NCI-H526 treated with DMSO at 0.1 percent for 48 hours (cell line): ENCODE data around the gene BTAF1.

Source experiments
- DNase-seq: peaks from one replicate; lab custom pipeline; 2025; lab: John Stamatoyannopoulos, UW

The BTAF1 gene

DNA sequence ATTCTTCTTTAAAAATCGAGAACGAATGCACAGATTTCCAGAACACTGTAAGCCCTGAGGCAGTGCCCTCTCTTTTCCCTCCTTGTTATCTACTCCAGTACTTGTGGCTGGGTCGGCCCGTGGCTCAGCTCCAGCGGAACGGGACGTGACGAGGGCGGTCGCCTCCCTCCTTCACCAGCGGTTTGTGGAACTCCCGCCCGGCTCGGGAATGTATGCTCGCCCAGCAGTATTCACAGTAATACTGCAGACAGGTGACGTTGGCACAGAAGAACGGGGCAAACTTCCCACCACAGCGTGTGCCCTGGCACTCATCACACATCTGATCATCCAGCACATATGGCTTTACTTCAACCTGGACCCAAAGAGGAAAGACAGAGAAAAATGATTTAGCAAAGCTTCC lies 128.5 kb downstream of the BTAF1 start:
- no peak for DNase-seq

DNA sequence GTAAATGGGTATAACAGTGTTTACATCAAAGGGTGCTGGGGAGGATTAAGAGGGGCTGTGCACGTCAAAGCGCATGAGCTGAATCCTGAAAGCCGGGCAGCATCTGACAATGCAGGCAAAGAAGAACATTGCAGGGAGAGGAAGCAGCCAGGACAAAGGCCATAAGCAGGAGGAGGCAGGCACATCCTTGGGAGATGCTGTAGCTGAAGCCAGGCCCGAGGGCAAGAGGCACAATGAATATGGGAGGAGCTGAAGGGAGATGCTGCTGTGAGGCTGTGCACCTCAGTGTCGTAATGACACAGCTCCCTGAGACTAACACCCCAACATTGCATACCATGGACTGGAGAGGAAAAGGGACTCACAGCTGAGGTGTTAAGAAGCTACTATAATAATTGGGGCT lies 129.2 kb downstream of the BTAF1 start:
- DNase-seq, result no peak

DNA sequence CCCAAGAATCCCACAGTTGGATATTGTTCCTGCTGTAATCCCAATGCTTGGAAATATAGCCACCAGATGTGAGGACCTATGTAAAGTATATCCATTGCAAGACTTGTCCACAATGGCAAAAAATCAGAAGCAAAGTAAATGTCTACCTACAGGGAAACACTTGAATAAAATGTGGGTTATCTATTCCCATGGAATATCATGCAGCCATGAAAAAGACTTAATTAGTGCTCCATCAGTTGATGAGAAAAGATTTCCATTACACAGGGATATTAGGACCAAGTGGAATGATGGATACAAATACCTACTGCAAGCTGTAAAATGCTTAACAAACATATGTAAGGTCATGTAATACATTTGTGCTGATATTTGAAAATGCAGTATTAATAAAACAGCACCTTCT lies 131.2 kb downstream of the BTAF1 start:
- DNase-seq, result no peak

GRCh38 chr10:92062273-92062672 lies 138.7 kb downstream of the BTAF1 start:
- DNase-seq, result no peak

DNA sequence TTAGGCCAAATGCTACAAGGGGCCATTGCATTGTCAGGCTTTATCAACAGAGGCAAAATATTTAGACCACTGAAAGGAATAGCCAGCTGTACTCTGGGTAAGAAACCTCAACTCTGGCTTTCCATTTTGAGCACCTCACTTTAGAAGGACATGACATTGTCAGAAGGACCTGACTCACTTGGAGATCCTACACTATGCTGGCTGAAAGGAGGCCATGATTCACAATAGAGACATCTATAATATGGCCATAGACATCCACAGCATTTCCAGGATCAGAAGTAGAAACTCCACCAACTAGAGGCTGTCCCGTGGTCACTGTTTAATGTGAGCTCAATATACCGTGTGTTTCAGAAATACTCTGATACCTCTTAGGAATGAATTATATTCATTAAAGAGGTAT lies 140.9 kb downstream of the BTAF1 start:
- DNase-seq, result no peak

DNA sequence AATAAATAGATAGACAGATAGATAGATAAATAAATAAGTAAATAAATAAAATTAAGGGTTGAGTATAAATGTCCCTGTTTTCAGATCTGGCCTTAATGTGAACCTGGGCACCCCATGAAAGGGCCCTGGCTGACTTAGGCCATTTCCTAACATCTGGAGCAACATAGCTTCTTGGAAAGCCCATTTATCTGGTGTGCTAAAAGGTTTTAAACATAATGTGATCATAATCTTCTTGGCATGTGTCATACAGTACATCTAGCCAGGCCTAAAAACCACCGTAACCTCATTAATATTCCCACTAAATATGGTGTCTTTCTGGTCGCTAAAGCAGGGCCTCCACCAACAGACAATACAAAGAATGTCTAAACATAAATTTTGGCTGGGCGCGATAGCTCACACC lies 142.8 kb downstream of the BTAF1 start:
- DNase-seq, result no peak

GRCh38 chr10:92068900-92069299 lies 145.3 kb downstream of the BTAF1 start:
- no peak for DNase-seq

- no peak for DNase-seq
These were observed 150.7 kb downstream of the BTAF1 start for GRCh38 chr10:92074126-92074887.

DNA sequence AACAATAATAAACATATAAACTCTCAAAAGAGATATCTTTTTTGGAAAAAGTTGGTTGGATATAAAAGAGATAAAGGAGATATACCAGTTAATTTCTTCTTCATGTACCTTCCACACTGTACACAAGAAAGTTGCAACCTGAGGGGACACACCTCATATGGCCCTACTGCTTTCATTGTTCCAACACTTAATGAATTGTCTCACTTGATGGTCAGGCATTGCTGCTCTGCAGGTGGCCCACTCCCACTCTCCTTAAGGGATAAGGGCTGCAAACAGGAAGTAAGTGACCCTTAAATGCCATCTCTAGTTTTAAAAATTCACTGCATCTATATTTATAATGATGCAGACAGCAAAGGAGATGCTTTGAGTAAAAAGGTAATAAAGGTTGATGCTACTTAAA lies 152.3 kb downstream of the BTAF1 start:
- no peak for DNase-seq

GRCh38 chr10:92076722-92077121 lies 153.2 kb downstream of the BTAF1 start:
- DNase-seq, result no peak

DNA sequence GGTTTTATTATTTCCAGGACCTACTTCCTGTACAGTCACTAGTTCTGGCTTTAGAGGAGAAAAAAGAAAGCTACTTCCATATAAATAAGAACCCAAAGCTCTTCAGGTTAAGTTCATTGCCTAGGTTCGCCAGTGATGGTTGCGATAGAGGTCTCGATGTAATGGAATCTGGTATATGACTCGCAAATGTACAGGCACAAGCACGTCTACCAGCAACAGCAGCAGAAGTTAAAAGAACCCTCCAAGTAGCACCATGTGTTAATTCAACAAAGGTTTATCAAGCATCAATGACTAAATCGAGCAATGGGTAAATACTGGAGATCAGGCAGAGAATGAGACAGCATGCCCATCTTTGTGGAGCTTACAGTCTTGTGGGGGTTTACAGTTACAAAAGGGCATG lies 155.4 kb downstream of the BTAF1 start:
- DNase-seq, result no peak
